ENCODE data around the gene PRKCE.

- TF ChIP-seq CHD7 (IDR thresholded peaks at IDR 0.05; ENCODE audit: insufficient replicate concordance, low read length) (no peak), CTCF (IDR thresholded peaks at IDR 0.05; ENCODE audit: control extremely low read depth in 1 of 3, insufficient read depth in 1 of 3, low read depth in 1 of 3, low read length in 3 of 3) (no peak), TCF12 (IDR thresholded peaks at IDR 0.05; ENCODE audit: low read depth, low read length) (no peak), JUND (IDR thresholded peaks at IDR 0.05; ENCODE audit: low read length) (no peak)
Observed at GRCh38 chr2:46024146-46024779, 372.8 kb downstream of the PRKCE start.
